GM23338 (cell line): Measurements from ENCODE around the gene ERMARD. TPM values are rescaled to one million over a fixed set of nuclear protein-coding genes. Genes with fewer than 3 reads are reported as not detected.

Experiments
- ATAC-seq: fragments of 200-7000 bp; cut with Tn5 transposase; 3 replicates; pipeline ENCODE4 v1.9.1; 2020
- DNase-seq: peaks from one replicate; pipeline ENCODE4 v3.0.0-alpha.2; 2015; ENCODE audit warnings: low spot score
- H2AFZ ChIP-seq: fragments of 200-600 bp; sonication (generic); 2 replicates; pipeline ENCODE4 v1.8.0; 2016; ENCODE audit warnings: antibody characterized with exemption, mild to moderate bottlenecking, moderate library complexity
- H3F3A ChIP-seq: fragments of 200-600 bp; sonication (generic); replicated peaks from 2 replicates; pipeline ENCODE4 v1.8.0; 2017; ENCODE audit warnings: antibody characterized with exemption, mixed run types, low read depth
- H3K27ac ChIP-seq: fragments of 200-600 bp; sonication (generic); 2 replicates; pipeline ENCODE4 v1.6.1; 2016; ENCODE audit warnings: low read depth
- H3K27me3 ChIP-seq: fragments of 200-600 bp; sonication (generic); 2 replicates; pipeline ENCODE4 v1.8.0; 2016; ENCODE audit warnings: mild to moderate bottlenecking, mixed run types, moderate library complexity; ENCODE audit not compliant: insufficient read depth
- H3K36me3 ChIP-seq: fragments of 200-600 bp; sonication (generic); 2 replicates; pipeline ENCODE4 v1.8.0; 2016; ENCODE audit warnings: mild to moderate bottlenecking; ENCODE audit not compliant: insufficient read depth
- H3K4me1 ChIP-seq: fragments of 200-600 bp; sonication (generic); 2 replicates; pipeline ENCODE4 v1.8.0; 2016; ENCODE audit warnings: mild to moderate bottlenecking, moderate library complexity; ENCODE audit not compliant: insufficient read depth
- H3K4me2 ChIP-seq: fragments of 200-600 bp; sonication (generic); 2 replicates; pipeline ENCODE4 v1.7.1; 2017; ENCODE audit warnings: mixed run types
- H3K4me3 ChIP-seq: fragments of 200-600 bp; sonication (generic); 2 replicates; pipeline ENCODE4 v1.6.1; 2016; ENCODE audit warnings: mixed run types
- H3K79me2 ChIP-seq: fragments of 200-600 bp; sonication (generic); replicated peaks from 2 replicates; pipeline ENCODE4 v1.8.0; 2017; ENCODE audit warnings: mild to moderate bottlenecking; ENCODE audit not compliant: insufficient read depth
- H3K9me2 ChIP-seq: fragments of 200-600 bp; sonication (generic); 2 replicates; pipeline ENCODE4 v1.8.0; 2017; ENCODE audit not compliant: insufficient read depth
- H4K20me1 ChIP-seq: fragments of 200-600 bp; sonication (generic); replicated peaks from 2 replicates; pipeline ENCODE4 v1.8.0; 2017; ENCODE audit warnings: mild to moderate bottlenecking; ENCODE audit not compliant: insufficient read depth
- H3K27ac Mint-ChIP-seq: 2 replicates; pipeline ENCODE4 v1.8.0; 2020; ENCODE audit warnings: inconsistent platforms, mild to moderate bottlenecking, moderate library complexity, mixed read lengths
- H3K27me3 Mint-ChIP-seq: 3 replicates; pipeline ENCODE4 v1.8.0; 2022; ENCODE audit warnings: low read depth, mild to moderate bottlenecking, moderate library complexity, mixed read lengths, inconsistent platforms; ENCODE audit not compliant: insufficient read depth, poor library complexity
- H3K36me3 Mint-ChIP-seq: 3 replicates; pipeline ENCODE4 v1.8.0; 2021; ENCODE audit warnings: low read depth, mild to moderate bottlenecking, inconsistent platforms, moderate library complexity, mixed read lengths
- H3K4me1 Mint-ChIP-seq: 3 replicates; pipeline ENCODE4 v1.8.0; 2020; ENCODE audit warnings: mild to moderate bottlenecking, inconsistent platforms, mixed read lengths
- H3K4me3 Mint-ChIP-seq: 3 replicates; pipeline ENCODE4 v1.8.0; 2021; ENCODE audit warnings: moderate library complexity, mild to moderate bottlenecking, inconsistent platforms, mixed read lengths
- H3K9me3 Mint-ChIP-seq: 3 replicates; pipeline ENCODE4 v1.8.0; 2020; ENCODE audit warnings: moderate library complexity, mild to moderate bottlenecking, inconsistent platforms, mixed read lengths
- EZH2 ChIP-seq: fragments of 200-600 bp; sonication (generic); IDR thresholded peaks from one replicate; pipeline ENCODE4 v1.8.0; 2017; ENCODE audit warnings: antibody characterized with exemption, mild to moderate bottlenecking, low read depth; ENCODE audit not compliant: unreplicated experiment
- EZH2phosphoT487 ChIP-seq: fragments of 200-600 bp; sonication (generic); IDR thresholded peaks from one replicate; pipeline ENCODE4 v1.8.1; 2018; ENCODE audit warnings: antibody characterized with exemption; ENCODE audit not compliant: unreplicated experiment
- JUNB ChIP-seq: IDR thresholded peaks from one replicate; pipeline ENCODE4 v1.6.1; 2016; ENCODE audit warnings: antibody characterized with exemption; ENCODE audit not compliant: unreplicated experiment
- NANOG ChIP-seq: IDR thresholded peaks from 2 replicates; pipeline ENCODE4 v1.6.1; 2016; ENCODE audit warnings: antibody characterized with exemption, borderline replicate concordance
- POLR2AphosphoS5 ChIP-seq: IDR thresholded peaks from 2 replicates; pipeline ENCODE4 v1.6.1; 2016; ENCODE audit warnings: antibody characterized with exemption, low read depth
- ZNF114 ChIP-seq: fragments of 250-450 bp; sonication (Bioruptor Pico); IDR thresholded peaks from 2 replicates; pipeline ENCODE4 v1.5.0; 2020; ENCODE audit warnings: mild to moderate bottlenecking, moderate library complexity
- ZNF331 ChIP-seq: fragments of 250-450 bp; sonication (Bioruptor Pico); IDR thresholded peaks from 2 replicates; pipeline ENCODE4 v1.5.0; 2020; ENCODE audit warnings: low read depth, mild to moderate bottlenecking, moderate library complexity
- polyA plus RNA-seq: library from polyadenylated mRNA; unstranded; fragments of >200 nt; fragmentation: Nextera tagmentation; extraction: Ambion mirVana; gene quantifications from 2 replicates; pipeline ENCODE4 v1.2.1, GENCODE V29; 2016
- total RNA-seq: library from RNA; depleted of rRNA; stranded (reverse); fragments of >200 nt; shearing (Covaris generic); gene quantifications from 2 replicates; pipeline ENCODE4 v1.2.3, GENCODE V29; 2014
- TF ChIP-seq, protein P1 (sequence below): IDR thresholded peaks from 2 replicates; pipeline ENCODE4 v1.6.1; 2016; ENCODE audit warnings: antibody characterized with exemption
- TF ChIP-seq, protein P2 (sequence below): fragments of 250-450 bp; sonication (Bioruptor Pico); IDR thresholded peaks from 2 replicates; pipeline ENCODE4 v1.5.0; 2020; ENCODE audit warnings: mild to moderate bottlenecking, moderate library complexity
- TF ChIP-seq, protein P3 (sequence below), 2 experiments: fragments of 200-600 bp in 1 of 2; sonication (generic) in 1 of 2; conservative IDR thresholded peaks; 2 replicates each; pipeline versions ENCODE4 v1.5.1 to v1.6.1; 2016 to 2017; ENCODE audit warnings: antibody characterized with exemption in 2 of 2, low read depth in 2 of 2, mild to moderate bottlenecking in 2 of 2, moderate library complexity in 1 of 2

The ERMARD gene
- total and polyA plus RNA-seq, 2 experiments from 2014 or later: 7.6 to 8.6 TPM

DNA sequence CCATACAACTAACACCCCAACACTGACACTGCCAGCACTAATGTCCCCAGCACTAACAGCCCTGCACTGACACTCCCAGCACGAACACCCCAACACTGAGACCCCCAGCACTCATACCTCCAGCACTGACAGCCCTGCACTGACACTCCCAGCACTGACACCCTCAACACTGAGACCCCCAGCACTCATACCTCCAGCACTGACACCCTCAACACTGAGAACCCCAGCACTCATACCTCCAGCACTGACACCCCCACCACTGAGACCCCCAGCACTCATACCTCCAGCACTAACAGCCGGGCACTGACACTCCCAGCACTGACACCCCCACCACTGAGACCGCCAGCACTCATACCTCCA is 57.2 kb downstream of the ERMARD start:
- Histone ChIP-seq H3F3A (no peaks in the 10 kb centered on the region), H3K9me2 (no peaks in the 10 kb centered on the region), H3K4me1 (peaks cover 7% of the 10 kb centered on the region; the same call in 1 of the 2 replicates), H3K27me3 (no peaks in the 10 kb centered on the region), H2AFZ (no peak overlapping the region), H3K27ac (no peak overlapping the region), H4K20me1 (no peaks in the 10 kb centered on the region), H3K4me2 (no peak overlapping the region), H3K36me3 (no peaks in the 10 kb centered on the region), H3K4me3 (no peak overlapping the region), H3K79me2 (no peaks in the 10 kb centered on the region)
- Mint-ChIP-seq H3K27ac (no peak overlapping the region), H3K9me3 (no peaks in the 10 kb centered on the region; the same call in 1 of the 3 replicates), H3K36me3 (no peaks in the 10 kb centered on the region; the same call in 2 of the 3 replicates), H3K4me1 (peaks cover 9% of the 10 kb centered on the region), H3K27me3 (peaks cover 25% of the 10 kb centered on the region), H3K4me3 (no peak overlapping the region)
- DNase-seq (no peak), ATAC-seq (no peak)
- TF ChIP-seq EZH2 (no peak), EZH2phosphoT487 (no peak), POLR2AphosphoS5 (no peak), JUNB (no peak), ZNF114 (CRISPR knock-in tag) (no peak), ZNF331 (CRISPR knock-in tag) (no peak), NANOG (no peak)
- TF ChIP-seq, protein P1, sequence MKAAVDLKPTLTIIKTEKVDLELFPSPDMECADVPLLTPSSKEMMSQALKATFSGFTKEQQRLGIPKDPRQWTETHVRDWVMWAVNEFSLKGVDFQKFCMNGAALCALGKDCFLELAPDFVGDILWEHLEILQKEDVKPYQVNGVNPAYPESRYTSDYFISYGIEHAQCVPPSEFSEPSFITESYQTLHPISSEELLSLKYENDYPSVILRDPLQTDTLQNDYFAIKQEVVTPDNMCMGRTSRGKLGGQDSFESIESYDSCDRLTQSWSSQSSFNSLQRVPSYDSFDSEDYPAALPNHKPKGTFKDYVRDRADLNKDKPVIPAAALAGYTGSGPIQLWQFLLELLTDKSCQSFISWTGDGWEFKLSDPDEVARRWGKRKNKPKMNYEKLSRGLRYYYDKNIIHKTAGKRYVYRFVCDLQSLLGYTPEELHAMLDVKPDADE: no peak
- TF ChIP-seq, protein P2, sequence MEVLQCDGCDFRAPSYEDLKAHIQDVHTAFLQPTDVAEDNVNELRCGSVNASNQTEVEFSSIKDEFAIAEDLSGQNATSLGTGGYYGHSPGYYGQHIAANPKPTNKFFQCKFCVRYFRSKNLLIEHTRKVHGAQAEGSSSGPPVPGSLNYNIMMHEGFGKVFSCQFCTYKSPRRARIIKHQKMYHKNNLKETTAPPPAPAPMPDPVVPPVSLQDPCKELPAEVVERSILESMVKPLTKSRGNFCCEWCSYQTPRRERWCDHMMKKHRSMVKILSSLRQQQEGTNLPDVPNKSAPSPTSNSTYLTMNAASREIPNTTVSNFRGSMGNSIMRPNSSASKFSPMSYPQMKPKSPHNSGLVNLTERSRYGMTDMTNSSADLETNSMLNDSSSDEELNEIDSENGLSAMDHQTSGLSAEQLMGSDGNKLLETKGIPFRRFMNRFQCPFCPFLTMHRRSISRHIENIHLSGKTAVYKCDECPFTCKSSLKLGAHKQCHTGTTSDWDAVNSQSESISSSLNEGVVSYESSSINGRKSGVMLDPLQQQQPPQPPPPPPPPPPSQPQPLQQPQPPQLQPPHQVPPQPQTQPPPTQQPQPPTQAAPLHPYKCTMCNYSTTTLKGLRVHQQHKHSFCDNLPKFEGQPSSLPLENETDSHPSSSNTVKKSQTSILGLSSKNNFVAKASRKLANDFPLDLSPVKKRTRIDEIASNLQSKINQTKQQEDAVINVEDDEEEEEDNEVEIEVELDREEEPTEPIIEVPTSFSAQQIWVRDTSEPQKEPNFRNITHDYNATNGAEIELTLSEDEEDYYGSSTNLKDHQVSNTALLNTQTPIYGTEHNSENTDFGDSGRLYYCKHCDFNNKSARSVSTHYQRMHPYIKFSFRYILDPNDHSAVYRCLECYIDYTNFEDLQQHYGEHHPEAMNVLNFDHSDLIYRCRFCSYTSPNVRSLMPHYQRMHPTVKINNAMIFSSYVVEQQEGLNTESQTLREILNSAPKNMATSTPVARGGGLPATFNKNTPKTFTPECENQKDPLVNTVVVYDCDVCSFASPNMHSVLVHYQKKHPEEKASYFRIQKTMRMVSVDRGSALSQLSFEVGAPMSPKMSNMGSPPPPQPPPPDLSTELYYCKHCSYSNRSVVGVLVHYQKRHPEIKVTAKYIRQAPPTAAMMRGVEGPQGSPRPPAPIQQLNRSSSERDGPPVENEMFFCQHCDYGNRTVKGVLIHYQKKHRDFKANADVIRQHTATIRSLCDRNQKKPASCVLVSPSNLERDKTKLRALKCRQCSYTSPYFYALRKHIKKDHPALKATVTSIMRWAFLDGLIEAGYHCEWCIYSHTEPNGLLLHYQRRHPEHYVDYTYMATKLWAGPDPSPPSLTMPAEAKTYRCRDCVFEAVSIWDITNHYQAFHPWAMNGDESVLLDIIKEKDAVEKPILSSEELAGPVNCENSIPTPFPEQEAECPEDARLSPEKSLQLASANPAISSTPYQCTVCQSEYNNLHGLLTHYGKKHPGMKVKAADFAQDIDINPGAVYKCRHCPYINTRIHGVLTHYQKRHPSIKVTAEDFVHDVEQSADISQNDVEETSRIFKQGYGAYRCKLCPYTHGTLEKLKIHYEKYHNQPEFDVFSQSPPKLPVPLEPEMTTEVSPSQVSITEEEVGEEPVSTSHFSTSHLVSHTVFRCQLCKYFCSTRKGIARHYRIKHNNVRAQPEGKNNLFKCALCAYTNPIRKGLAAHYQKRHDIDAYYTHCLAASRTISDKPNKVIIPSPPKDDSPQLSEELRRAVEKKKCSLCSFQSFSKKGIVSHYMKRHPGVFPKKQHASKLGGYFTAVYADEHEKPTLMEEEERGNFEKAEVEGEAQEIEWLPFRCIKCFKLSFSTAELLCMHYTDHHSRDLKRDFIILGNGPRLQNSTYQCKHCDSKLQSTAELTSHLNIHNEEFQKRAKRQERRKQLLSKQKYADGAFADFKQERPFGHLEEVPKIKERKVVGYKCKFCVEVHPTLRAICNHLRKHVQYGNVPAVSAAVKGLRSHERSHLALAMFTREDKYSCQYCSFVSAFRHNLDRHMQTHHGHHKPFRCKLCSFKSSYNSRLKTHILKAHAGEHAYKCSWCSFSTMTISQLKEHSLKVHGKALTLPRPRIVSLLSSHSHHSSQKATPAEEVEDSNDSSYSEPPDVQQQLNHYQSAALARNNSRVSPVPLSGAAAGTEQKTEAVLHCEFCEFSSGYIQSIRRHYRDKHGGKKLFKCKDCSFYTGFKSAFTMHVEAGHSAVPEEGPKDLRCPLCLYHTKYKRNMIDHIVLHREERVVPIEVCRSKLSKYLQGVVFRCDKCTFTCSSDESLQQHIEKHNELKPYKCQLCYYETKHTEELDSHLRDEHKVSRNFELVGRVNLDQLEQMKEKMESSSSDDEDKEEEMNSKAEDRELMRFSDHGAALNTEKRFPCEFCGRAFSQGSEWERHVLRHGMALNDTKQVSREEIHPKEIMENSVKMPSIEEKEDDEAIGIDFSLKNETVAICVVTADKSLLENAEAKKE (CRISPR knock-in tag): no peak
- TF ChIP-seq, protein P3, sequence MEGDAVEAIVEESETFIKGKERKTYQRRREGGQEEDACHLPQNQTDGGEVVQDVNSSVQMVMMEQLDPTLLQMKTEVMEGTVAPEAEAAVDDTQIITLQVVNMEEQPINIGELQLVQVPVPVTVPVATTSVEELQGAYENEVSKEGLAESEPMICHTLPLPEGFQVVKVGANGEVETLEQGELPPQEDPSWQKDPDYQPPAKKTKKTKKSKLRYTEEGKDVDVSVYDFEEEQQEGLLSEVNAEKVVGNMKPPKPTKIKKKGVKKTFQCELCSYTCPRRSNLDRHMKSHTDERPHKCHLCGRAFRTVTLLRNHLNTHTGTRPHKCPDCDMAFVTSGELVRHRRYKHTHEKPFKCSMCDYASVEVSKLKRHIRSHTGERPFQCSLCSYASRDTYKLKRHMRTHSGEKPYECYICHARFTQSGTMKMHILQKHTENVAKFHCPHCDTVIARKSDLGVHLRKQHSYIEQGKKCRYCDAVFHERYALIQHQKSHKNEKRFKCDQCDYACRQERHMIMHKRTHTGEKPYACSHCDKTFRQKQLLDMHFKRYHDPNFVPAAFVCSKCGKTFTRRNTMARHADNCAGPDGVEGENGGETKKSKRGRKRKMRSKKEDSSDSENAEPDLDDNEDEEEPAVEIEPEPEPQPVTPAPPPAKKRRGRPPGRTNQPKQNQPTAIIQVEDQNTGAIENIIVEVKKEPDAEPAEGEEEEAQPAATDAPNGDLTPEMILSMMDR (conservative IDR thresholded peaks at IDR 0.05; ENCODE audit: low read depth in 2 of 2): no peak
